RWPE2 (cell line): ENCODE measurements around the gene SLC1A7.

Source experiments
- ATAC-seq: fragments of 200-7000 bp; cut with Tn5 transposase; 3 replicates; pipeline ENCODE4 v1.9.1; 2021; ENCODE audit warnings: low read depth
- DNase-seq: peaks from one replicate; pipeline ENCODE4 v3.0.0-alpha.2; 2020; ENCODE audit warnings: low spot score
- H3K27ac ChIP-seq: fragments of 450-650 bp; 2 replicates; pipeline ENCODE4 v1.5.1; 2017; ENCODE audit warnings: mild to moderate bottlenecking; ENCODE audit not compliant: poor library complexity, severe bottlenecking
- H3K27me3 ChIP-seq: fragments of 250-450 bp; sonication (Bioruptor Pico); 2 replicates; pipeline ENCODE4 v1.5.1; 2021; ENCODE audit warnings: mild to moderate bottlenecking, moderate library complexity; ENCODE audit not compliant: insufficient read depth, poor library complexity, severe bottlenecking
- H3K36me3 ChIP-seq: fragments of 250-450 bp; sonication (Bioruptor Pico); 2 replicates; pipeline ENCODE4 v1.5.1; 2020; ENCODE audit warnings: low read depth, mild to moderate bottlenecking, moderate library complexity
- H3K4me1 ChIP-seq: fragments of 250-450 bp; sonication (Bioruptor Pico); 2 replicates; pipeline ENCODE4 v1.5.1; 2021; ENCODE audit warnings: mild to moderate bottlenecking, moderate library complexity; ENCODE audit not compliant: insufficient read depth, poor library complexity, severe bottlenecking
- H3K4me3 ChIP-seq: fragments of 250-450 bp; sonication (Bioruptor Pico); 2 replicates; pipeline ENCODE4 v1.5.1; 2021; ENCODE audit warnings: mild to moderate bottlenecking, moderate library complexity; ENCODE audit not compliant: severe bottlenecking
- H3K9me3 ChIP-seq: fragments of 250-450 bp; sonication (Bioruptor Pico); 2 replicates; pipeline ENCODE4 v1.5.1; 2021; ENCODE audit warnings: mild to moderate bottlenecking, moderate library complexity; ENCODE audit not compliant: severe bottlenecking
- TF ChIP-seq, protein P1 (sequence below): fragments of 450-650 bp; IDR thresholded peaks from one replicate; pipeline ENCODE4 v1.5.1; 2017; ENCODE audit warnings: mild to moderate bottlenecking, moderate library complexity; ENCODE audit not compliant: poor library complexity, severe bottlenecking

Gene SLC1A7

GRCh38 chr1:53172426-53173128 lies 30.1 kb upstream of the SLC1A7 start:
- Histone ChIP-seq H3K4me3 (no peak overlapping the region), H3K9me3 (no peaks in the 10 kb centered on the region), H3K4me1 (peaks cover 4% of the 10 kb centered on the region), H3K27ac (no peak overlapping the region), H3K27me3 (no peaks in the 10 kb centered on the region), H3K36me3 (no peaks in the 10 kb centered on the region)
- no peak for ATAC-seq
- TF ChIP-seq, protein P1, sequence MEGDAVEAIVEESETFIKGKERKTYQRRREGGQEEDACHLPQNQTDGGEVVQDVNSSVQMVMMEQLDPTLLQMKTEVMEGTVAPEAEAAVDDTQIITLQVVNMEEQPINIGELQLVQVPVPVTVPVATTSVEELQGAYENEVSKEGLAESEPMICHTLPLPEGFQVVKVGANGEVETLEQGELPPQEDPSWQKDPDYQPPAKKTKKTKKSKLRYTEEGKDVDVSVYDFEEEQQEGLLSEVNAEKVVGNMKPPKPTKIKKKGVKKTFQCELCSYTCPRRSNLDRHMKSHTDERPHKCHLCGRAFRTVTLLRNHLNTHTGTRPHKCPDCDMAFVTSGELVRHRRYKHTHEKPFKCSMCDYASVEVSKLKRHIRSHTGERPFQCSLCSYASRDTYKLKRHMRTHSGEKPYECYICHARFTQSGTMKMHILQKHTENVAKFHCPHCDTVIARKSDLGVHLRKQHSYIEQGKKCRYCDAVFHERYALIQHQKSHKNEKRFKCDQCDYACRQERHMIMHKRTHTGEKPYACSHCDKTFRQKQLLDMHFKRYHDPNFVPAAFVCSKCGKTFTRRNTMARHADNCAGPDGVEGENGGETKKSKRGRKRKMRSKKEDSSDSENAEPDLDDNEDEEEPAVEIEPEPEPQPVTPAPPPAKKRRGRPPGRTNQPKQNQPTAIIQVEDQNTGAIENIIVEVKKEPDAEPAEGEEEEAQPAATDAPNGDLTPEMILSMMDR: peak; percentile 20
- DNase-seq: no peak

DNA sequence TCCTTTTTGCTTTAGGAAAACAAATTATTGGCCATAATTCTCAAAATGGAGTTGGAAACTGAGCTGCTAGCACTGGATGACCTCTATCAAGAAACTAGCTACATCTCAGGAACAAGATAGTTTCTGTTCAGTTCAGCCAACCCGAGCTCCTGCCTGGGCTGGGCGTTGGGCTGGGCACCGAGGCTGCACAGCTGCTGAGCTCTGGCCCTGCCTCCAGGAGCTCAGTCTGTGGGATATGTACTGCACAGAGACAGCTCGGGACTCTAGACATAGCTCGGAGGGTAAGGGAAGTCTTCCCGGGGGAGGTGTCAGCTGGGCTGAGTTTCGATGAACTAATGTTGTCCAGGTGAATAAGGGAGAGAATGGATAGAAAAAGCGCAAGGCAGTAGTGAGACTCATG lies 24.5 kb upstream of the SLC1A7 start:
- H3K4me1 ChIP-seq: no peaks in the 10 kb centered on the region
- H3K4me3 ChIP-seq: no peak overlapping the region
- H3K27me3 ChIP-seq: no peaks in the 10 kb centered on the region
- H3K36me3 ChIP-seq: no peaks in the 10 kb centered on the region
- TF ChIP-seq, protein P1: no peak
- DNase-seq (no peak), ATAC-seq (no peak)
- no peaks in the 10 kb centered on the region for H3K9me3 ChIP-seq
- H3K27ac ChIP-seq: no peak overlapping the region

GRCh38 chr1:53166366-53166765 lies 23.9 kb upstream of the SLC1A7 start:
- H3K9me3 ChIP-seq: no peaks in the 10 kb centered on the region
- DNase-seq (no peak), ATAC-seq (no peak)
- no peaks in the 10 kb centered on the region for H3K27me3 ChIP-seq
- H3K27ac ChIP-seq: no peak overlapping the region
- TF ChIP-seq, protein P1: no peak
- no peak overlapping the region for H3K4me3 ChIP-seq
- H3K36me3 ChIP-seq: no peaks in the 10 kb centered on the region
- H3K4me1 ChIP-seq: no peaks in the 10 kb centered on the region

GRCh38 chr1:53165408-53165961 lies 23.0 kb upstream of the SLC1A7 start:
- Histone ChIP-seq H3K36me3 (no peaks in the 10 kb centered on the region), H3K9me3 (no peaks in the 10 kb centered on the region), H3K4me3 (no peak overlapping the region), H3K4me1 (no peaks in the 10 kb centered on the region), H3K27ac (no peak overlapping the region), H3K27me3 (no peaks in the 10 kb centered on the region)
- DNase-seq (no peak), ATAC-seq (no peak)
- TF ChIP-seq, protein P1: no peak

GRCh38 chr1:53163291-53163768 lies 20.9 kb upstream of the SLC1A7 start:
- ATAC-seq (no peak), DNase-seq (no peak)
- Histone ChIP-seq H3K27ac (no peak overlapping the region), H3K27me3 (no peaks in the 10 kb centered on the region), H3K9me3 (no peaks in the 10 kb centered on the region), H3K4me1 (no peaks in the 10 kb centered on the region), H3K4me3 (no peak overlapping the region), H3K36me3 (no peaks in the 10 kb centered on the region)
- TF ChIP-seq, protein P1: no peak
